GM10266 (cell line): ENCODE data around the gene SAMD14.
A peak's percentile ranks its signal among the peaks of the same experiment; 100 is the strongest.

Experiments used
- DNase-seq: peaks from one replicate; pipeline ENCODE4 v3.0.0; 2012; ENCODE audit errors: extremely low spot score
- TF ChIP-seq, protein P1 (sequence below): IDR thresholded peaks from 2 replicates; pipeline ENCODE4 v1.5.1; 2012; ENCODE audit warnings: mild to moderate bottlenecking, low read depth; ENCODE audit not compliant: control insufficient read depth, insufficient read depth; ENCODE audit errors: missing control alignments

Gene SAMD14

DNA sequence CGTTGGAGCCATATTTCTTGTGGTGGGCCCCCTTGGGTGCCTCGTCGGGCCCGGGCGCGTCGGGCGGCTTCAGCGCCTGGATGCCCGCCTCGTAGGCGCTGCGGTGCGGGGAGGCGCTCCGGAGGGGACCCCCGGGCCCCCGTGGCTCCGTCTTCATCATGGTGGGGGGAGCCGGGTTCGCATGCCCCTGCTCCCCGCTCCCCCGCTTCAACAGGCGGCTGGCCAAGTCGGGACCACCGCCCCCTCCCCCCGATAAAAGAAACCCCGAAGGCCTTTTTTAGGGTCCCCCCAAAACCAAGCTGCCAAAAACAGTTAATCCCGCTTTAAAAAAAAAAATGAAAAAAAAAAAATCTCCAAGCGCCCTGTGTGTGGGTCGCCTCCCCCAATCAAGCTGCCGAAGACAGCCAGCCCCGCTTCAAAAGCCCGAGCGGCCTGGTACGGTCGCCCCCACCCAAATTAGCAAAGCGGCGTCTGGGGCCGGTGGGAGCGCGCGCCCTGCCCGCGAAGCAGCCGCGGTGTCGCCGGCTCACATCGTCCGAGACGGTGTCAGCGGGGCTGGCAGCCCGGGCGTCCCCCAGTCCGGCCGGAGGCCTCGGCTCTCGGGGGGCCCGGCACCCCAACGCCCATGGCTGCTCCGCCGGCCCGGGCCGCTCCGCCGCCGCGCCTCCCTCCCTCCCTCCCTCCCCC is 20.5 kb upstream of the SAMD14 start, which contains the start of gene PPP1R9B:
Gene PPP1R9B, minus strand, starts transcription at position 324 of the 687 bp plus-strand sequence. Its CDS starts 164 bp downstream, at position 160.
- TF ChIP-seq, protein P1, sequence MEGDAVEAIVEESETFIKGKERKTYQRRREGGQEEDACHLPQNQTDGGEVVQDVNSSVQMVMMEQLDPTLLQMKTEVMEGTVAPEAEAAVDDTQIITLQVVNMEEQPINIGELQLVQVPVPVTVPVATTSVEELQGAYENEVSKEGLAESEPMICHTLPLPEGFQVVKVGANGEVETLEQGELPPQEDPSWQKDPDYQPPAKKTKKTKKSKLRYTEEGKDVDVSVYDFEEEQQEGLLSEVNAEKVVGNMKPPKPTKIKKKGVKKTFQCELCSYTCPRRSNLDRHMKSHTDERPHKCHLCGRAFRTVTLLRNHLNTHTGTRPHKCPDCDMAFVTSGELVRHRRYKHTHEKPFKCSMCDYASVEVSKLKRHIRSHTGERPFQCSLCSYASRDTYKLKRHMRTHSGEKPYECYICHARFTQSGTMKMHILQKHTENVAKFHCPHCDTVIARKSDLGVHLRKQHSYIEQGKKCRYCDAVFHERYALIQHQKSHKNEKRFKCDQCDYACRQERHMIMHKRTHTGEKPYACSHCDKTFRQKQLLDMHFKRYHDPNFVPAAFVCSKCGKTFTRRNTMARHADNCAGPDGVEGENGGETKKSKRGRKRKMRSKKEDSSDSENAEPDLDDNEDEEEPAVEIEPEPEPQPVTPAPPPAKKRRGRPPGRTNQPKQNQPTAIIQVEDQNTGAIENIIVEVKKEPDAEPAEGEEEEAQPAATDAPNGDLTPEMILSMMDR = no peak
- no peak for DNase-seq

DNA sequence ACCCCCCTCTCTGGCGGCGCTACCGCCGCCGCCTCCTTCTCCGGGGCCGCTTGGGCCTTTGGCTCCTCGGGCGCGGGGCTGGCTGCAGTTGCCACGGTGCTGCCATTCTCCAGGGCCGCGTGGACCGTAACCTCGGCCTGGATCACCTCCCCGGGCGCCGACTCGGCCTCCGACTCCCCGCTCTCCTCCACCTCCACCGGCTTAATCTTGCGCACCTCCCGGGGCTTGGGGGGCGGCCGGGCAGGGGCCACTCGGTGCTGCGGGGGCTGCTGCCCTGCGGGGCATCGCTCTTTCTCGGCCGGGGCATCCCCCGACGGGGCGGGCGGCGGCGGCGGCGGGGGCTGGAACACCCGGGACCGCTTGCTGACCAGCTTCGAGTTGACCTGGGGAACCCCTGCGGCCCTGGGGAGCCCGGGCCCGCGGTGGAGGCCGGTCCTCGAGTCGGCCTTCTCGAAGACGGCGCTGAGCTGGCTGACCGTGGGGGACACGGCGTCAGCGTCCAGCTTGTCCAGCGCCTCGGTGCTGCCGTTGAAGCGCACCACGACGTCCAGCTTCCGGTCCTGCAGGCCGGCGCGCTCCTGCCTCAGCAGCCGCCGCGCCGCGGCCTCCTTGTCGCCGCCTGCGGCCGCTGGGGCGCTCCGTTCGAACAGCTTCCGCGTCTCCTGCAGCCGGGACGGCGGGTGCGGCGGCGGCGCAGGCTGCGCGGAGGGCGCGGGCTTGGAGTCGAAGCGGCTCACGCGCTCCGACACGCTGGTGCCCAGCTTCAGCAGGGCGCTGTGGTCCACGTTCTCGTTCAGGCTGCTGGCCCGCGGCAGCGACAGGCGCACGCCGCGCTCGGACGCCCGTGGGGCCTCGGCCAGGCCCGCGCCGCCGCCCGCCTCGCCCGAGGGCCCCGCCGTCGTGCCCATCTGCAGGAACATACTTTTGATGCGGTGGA is 19.7 kb upstream of the SAMD14 start:
- TF ChIP-seq, protein P1 = peak; percentile 3
- peak; percentile 71 for DNase-seq

DNA sequence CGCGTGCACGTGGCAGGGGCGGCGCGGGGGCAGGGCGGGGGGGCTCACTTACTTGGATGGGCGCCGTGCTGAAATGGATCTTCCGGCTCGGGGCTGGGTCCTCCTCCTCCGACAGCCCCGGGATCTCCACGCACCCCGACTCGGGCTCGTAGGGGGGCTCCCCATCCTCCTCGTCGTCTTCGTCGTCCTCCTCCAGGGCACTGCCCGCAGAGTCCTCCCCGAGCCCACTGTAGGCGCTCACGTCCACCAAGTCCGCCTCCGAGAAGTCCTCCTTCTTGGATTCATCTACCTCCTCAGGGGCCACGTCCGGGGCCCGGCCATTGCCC is 19.1 kb upstream of the SAMD14 start:
- no peak for DNase-seq
- TF ChIP-seq, protein P1 = no peak

DNA sequence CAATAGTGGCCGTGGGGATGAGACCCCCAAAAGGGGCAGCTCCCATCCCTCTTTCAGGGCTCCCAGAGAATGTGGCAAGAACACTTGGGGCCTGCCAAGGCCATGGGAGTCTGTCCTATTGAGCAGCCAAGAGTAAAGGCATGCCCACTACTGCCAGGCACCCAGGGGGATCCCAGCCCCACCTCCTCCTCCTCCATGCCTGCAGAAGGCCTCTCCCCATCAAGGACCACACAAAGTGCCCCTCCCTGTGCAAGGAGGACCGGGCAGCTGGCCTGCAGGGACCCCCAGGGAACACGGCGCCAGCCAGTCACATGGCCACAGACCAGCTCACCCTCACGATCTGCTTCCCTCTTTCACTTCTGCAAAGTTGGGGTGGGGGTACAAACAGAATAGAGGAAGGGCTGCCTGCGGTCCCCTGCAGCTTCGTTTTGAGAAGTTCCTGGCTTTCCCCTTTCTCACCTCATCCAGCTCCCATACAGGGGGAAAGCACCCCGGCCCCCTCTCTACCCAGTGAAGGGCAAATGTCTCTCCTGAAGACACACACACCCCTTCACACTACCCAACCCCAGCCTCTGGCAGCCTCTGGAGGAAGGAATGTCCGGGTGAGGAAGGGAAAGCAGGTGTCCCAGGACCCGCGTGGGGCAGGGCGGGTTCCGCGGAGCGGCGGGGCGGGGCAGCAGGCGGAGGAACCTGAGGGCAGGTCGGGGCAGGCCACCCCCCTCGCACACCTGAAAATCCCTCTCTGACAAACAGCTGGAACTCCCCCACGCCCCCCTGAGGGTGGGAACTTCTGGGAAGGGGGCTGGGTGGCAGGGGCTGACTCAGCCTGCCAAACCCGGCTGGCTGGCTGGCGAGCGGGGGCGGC is 18.5 kb upstream of the SAMD14 start:
- TF ChIP-seq, protein P1 = no peak
- DNase-seq = peak; percentile 87

DNA sequence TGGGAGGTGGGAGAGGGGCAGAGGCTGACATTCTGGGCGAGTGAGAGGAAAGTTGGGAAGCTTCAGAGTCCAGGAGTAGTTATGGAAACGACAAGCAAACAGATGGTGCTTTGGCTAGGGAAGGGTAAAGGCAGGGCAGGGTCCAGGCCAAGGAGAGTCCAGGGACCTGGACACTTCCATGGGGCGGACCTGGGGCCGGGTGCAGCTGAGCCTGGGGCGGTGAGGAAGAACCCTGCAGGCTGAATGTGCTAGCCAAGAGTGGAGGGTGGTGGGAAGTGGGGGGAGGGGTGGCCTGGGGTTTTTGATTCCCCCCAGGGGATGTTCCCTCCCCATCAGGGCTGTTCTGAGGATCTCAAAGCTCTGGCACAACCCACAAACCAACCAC is 17.9 kb upstream of the SAMD14 start:
- no peak for DNase-seq
- TF ChIP-seq, protein P1 = no peak

DNA sequence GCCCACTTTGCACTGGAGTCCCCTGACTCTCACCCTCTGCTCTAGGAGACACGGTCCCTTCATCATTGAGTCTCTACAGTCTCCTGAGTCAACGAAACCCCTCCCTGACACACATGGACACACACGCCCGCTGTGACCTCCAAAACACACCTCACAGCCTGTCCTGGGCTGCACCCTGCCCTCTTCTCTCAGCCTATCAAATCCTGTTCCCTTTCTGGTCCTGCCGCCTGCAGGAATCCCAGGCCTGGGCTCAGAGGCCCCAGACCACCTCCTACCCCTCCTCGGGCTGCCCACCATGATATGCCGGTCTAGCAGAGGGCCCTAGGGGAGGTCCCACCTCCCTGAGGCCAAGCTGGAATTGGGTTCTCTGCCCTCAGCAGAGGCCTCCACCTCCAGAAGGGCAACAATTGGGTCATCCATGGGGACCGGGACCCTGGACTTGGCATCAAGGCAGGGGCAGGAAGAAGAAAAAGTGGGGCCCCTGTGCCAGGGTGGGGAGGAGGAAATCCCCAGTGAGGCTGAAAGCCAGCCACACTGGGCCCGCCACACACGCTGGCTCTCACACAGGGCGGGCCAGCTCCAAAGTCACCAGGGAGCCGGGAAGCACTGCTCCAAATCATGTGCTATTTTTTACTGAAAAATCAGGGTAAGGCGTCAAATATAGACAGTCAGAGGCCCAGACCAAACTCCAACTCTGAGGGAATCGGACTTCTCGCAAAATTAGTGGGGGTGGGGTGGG is 17.1 kb upstream of the SAMD14 start:
- TF ChIP-seq, protein P1 = no peak
- peak; percentile 55 for DNase-seq
